Head of caudate nucleus (tissue), 42 donors: Measurements from ENCODE around the gene QRICH1.

ENCODE experiments used
- DNase-seq, 42 donors: peaks; one replicate each; pipeline versions ENCODE4 v3.0.0 to v3.0.0-alpha.2; 2020 to 2021; ENCODE audit warnings: mixed read lengths in 7 of 42
- intact Hi-C: fragments of 100-400 bp; cut with DNase I; formaldehyde crosslinking; loops from one replicate; pipeline ENCODE4 v1.15.0; 2022

Gene QRICH1

DNA sequence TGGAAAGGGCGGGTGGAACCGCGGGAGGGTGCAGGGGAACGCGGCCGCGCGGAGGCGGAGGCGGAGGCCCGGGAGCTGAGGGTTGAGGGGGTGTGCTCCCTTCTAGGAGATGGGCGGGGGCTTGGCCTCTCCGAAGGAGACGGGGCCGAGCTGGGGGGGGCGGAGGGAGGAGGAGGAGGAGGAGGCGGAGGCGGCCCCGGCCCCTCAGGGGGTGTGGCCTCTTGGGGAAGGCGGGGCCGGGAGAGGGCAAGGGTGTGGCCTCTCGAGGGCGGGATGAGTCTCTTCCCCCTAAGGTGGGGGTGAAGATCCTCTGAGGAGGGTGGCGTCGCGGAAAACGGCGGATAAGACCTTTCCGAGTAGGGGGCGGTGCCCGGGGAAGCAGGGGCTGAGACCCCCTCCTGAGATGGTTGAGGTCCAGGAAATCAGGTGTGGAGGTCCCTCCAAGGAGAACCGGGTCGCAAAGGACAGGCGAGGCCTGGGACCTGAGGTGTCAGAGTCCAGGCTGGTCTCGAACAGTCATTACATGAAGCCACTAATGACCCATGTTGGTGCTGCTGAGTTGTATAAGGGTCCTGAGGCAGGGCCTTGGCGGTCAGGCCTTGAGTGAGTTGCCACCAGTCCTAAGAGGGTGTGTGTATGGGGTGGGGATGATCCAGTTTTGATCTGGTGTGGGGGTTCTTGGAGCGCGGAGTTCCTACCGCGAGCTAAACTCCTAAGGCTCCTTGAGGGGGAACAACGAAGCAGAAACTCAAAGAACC lies 85.9 kb downstream of the QRICH1 start:
- intact Hi-C loops = no loop called here
- DNase-seq = peak; percentile 43 to 92 (median 83)

DNA sequence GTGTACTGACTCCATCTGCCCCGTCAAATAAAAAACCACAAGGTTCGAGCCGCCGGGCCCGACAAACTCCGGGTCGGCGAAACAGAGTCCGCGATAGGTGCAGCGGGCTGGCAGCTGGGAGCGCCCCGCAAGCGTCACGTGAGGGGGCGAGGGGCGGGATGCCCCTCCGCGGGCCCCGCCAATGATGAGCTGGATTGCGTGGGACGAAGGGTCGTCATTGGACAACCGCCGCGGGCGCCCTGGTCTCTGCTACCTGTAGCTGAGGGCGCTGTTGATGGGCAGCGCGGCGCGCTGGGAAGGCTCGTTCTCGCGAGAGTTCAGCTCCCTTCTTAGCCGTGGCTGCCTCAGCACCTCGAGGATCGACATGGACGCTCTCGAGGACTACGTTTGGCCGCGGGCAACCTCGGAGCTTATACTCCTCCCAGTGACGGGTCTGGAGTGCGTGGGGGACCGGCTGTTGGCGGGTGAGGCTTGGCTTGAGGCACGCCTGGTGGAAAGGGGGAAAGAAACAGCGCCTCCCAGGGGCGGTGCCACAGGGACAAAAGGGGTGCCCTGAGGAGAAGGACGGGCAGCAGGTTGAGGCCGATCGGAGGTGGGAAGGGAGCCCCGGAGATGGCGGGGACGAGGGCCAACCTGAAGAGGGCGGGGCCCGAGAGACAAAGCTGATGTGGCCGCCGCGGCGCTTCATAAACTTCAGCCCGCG lies 86.7 kb downstream of the QRICH1 start, which contains the start of gene WDR6:
TSS of gene WDR6 (plus strand) at position 324 of the 703 bp plus-strand sequence. CDS start at position 365, 41 bp downstream.
- peak; percentile 86 to 98 (median 94) for DNase-seq
- intact Hi-C loops = no loop called here

DNA sequence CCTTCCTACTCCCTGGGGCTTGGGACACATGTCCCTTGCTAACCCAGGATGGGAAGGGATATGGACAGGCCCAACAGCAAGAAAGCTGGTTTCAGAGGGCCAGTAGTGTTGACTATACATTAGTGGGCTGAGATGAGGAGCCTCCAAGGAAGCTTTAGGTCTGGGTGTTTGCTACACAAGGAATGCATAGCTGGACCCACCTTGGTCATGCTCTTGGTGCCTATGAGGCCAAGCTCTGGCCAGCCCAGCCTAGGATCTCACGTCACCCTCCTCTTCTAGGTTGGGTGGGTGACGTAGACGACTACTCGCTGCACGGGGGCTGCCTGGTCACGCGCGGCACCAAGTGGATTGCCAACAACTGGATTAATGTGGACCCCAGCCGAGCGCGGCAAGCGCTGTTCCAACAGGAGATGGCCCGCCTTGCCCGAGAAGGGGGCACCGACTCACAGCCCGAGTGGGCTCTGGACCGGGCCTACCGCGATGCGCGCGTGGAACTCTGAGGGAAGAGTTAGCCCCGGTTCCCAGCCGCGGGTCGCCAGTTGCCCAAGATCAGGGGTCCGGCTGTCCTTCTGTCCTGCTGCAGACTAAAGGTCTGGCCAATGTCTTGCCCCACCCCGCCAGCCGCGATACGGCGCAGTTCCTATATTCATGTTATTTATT lies 87.3 kb downstream of the QRICH1 start:
- DNase-seq = peak in 18 of 42 donors; percentile 28 to 66 (median 42)
- intact Hi-C loops = no loop called here

DNA sequence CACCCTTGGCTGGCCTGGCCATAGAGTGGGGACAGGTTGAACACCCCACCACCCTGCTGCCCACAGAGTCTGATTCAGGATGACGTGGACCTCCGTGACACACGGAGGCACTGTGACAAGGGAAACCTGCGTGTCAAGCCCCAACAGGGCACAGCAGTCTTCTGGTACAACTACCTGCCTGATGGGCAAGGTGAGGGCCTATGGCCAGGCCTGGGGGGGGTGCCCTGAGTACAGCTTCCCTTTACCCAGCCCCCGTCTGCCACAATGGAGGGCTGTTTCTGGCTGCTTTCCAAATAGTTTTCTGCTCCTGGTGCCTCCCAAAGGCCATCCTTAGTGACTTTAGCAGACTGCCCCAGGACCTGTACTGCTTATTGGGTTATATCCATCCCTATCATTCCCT lies 87.9 kb downstream of the QRICH1 start:
- no peak for DNase-seq
- intact Hi-C loops = no loop called here

DNA sequence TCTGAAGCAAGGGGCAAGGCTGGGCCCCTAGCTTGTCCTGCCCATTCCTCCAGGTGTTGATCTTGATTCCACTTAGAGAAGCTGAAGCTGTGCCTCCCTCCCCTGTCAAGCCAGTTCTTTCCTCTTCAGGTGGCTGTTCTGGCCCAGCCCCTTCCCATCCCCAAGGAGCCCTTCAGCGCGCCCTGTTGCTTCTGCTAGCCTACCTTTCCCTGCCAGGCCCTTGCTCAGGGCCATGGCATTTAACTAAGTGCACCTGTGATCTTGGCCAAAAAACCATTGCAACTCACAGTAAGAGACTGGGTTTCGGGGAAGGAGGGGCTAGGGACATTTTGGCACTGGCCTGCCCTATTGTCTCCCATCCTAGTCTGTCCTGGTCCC lies 88.6 kb downstream of the QRICH1 start:
- intact Hi-C loops = no loop called here
- DNase-seq = no peak

DNA sequence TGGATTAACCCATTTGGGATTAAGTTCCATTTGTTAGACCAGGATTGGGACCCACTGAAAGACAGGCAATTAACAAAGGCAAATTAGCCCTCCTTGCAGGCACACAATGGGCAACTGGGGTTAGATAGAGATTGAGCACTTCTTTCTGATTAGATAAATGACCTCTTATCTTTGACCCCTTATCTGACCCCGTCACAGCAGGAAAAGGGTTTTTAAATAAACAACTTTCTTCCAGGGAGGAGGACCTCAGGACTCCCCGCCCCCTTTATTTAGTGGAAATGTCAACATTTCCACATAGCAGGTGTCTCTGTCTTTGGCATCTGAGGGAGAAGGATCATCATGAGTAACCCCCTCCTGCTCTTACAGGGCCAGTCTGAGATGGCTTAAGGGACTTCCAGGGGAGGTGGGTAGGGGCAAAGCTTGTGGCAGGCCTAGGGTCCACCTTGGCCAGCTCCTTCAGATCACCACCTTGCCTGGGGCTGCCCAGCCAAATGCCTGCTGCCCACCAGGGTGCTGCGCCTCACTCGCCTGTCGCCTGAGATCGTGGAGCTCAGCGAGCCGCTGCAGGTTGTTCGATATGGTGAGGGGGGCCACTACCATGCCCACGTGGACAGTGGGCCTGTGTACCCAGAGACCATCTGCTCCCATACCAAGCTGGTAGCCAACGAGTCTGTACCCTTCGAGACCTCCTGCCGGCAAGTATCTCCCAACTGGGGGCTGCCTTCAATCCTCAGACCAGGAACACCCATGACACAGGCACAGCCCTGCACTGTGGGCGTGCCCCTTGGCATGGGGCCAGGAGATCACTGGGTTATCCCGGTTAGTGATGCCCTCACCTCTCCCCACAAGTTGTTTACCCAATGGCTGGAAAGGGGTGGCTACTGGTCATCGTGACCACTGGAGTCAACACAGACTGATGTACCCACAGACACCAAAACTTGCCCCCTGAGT lies 89.2 kb downstream of the QRICH1 start:
- DNase-seq = peak in 6 of 42 donors; percentile 42 to 66 (median 57)
- intact Hi-C loops = no loop called here

DNA sequence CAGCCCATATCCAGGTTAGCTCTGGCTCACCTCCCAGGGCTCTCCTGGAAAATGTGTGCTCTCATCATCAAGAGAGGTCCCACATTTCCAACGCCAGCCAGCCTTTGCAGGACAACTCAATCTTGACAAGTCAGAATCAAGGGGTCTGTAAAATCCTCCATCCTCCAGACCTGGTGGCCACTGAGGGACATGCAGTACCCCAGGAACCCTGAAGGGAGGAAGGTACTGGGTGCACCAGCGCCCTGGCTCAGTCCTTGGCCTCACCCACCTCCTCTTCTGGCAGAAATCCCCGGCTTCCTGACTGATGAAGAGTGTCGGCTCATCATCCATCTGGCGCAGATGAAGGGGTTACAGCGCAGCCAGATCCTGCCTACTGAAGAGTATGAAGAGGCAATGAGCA lies 92.7 kb downstream of the QRICH1 start:
- intact Hi-C loops = no loop called here
- no peak for DNase-seq

DNA sequence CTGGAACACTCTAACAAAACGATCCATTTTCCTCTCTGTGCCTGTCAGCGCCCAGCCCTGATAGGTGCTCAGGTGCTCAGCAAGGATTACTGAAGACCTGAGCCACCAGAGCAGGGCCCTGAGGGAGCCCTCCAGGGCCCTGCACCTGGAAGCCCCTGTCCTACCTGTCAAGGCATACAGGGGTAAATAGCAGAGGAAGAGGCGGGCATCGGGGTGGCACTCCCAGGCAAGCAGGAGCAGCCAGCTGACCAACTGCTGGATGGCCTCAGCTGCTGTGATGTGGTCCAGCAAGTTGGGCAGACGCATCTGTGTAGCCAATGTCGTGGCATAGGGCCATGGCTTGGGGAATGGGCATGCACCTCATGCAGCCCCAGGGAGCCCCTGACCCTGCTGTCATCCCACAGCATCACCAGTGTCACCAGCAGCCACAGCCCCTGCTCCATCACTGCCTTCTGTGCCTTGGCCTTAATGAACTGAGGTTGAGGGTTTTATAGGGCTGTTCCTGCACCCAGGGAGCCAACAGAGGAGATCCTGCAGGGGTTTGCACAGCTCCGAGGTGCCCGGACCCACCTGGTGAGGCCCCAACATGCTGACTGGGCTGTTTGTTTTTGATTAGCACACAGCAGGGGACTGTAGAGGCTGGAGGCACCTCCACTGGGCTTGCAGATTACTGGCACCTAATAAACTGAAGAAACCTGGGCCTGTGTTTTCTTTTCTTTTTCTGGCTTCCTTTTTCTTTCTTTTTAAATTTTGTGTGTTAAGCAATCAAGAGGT lies 94.6 kb downstream of the QRICH1 start:
- DNase-seq = no peak
- intact Hi-C loops = no loop called here

DNA sequence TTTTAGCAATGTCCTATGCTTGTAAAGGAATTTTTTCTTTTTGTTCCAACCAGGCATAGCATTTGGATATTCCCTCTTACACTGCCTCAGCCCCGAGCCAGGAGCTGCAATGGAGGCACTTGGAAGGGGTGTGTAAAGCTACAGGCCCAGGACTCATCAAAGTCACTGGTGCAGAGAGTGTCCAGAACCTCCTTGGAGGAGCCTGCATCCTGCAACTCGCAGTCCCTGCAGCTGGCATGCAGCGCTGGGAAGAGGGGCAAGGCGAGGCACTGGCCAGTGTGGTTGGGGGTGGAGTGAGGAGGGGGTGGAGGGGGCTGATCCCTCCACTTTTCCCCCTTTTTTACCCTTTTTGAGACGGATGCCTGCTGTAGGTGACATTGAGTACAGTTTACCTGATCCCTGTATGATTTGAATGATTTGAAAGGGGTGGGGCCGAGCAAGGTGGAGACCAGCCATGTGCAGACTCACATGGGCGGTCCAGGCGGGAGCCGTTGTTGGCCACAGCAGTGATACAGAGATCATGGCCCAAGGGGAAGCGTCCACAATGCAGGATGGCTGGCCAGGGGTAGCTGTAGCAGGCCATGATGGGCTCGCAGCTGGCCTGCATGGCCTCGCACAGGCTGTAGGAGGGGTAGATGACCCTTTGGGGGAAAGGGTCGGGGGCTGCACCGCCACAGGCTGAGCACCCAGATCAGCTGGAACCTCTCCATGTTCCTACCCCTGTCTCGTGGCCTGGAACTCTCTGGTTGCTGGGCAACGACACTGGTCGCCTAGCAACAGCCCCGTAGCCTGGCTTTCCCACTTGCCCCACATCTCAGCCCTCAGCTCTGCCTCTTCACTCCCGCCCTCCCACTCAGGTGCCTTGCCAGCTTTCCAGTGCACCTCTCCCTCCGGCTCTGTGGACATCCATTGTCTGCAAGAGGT lies 95.9 kb downstream of the QRICH1 start:
- DNase-seq = peak; percentile 58 to 91 (median 78)
- intact Hi-C loops = no loop called here

DNA sequence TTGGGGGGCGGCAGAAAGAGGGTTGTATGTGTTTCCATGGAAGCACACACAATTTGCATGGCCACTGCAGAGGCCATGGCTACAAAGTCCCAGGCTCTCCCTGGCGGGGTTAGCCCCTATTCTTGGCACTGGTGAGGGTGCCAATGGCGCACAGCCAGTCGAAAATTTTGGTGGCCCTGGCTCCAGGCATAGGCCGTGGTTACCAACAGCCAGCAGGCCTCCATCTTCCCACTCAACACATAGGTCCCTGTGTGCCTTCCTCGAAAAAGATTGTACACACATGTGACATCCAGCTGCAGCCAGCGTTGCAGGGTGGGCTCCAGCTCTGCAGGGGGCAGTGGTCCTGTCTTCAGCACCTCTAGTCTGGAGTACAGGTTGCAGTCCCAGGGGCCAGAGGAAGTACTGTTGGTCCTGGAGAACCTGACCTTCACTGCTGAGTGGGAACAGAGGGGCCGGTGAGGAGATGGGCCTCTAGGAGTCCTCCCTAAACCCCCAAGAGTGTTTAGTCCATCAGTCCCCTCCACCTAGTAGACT lies 96.7 kb downstream of the QRICH1 start:
- intact Hi-C loops = no loop called here
- no peak for DNase-seq

DNA sequence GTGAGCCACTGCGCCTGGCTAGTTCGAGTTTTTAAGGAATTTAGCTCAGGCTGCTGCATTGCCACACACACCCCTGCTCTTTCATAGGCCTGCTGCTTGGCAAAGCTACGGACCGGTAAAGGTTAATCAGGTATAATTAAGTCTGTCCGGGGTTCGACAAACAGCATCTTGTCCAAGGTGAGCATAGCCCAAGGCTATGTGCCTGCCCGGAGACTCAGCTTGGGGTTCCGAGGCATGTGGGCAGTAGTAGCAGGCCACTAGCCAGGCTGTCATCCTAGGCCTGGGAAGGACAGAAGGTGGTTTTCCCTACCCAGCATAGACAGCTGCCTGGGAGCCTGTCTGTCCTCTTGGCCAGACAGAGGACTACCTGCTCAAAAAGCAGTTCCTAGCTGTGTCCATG lies 97.2 kb downstream of the QRICH1 start:
- intact Hi-C loops = no loop called here
- DNase-seq = no peak

DNA sequence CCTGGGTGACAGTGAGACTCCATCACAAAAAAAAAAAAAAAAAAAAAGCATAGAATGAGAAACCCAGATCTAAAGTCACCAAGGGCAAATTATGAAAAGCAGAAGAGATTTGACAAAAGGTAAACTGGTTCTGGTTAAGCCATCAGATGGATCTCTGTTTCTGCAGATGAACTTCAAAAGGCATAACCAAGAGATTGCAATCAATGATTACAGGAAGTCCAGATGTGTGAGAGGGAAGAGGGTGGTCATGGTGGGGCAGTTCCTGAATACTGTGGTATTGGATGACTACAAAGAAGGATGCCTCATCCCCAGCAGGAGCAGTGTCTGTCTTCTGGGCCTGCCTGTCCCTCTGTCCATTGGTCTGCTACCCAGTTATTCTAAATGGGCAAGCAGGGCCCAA lies 100.0 kb downstream of the QRICH1 start:
- intact Hi-C loops = no loop called here
- DNase-seq = no peak

DNA sequence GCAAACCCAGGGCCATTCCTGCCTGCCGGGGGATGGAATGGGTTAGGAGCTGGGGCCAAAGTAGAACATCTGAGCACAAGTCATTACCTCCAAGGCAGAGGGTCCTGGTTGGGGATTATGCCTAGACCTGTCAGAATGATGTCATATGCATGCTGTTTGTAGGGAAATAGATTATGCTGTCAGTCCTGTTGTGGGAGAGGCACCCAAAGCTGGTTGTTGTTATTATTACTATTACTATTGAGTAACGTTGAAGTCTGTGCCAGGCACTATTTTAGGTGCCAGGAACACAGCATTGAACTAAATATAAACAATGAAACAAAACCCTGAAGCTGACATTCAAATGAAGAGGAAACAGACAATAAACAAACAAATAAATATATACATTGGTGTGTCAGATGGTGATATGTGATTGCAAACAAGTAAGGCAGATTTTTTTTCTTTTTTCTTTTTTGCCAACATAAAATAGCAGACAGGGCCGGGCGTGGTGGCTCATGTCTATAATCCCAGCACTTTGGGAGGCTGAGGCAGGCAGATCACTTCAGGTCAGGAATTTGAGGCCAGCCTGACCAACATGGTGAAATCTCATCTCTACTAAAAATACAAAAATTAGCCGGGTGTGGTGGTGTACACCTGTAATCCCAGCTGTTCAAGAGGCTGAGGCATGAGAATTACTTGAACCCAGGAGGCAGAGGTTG lies 101.9 kb downstream of the QRICH1 start:
- intact Hi-C loops = no loop called here
- no peak for DNase-seq

DNA sequence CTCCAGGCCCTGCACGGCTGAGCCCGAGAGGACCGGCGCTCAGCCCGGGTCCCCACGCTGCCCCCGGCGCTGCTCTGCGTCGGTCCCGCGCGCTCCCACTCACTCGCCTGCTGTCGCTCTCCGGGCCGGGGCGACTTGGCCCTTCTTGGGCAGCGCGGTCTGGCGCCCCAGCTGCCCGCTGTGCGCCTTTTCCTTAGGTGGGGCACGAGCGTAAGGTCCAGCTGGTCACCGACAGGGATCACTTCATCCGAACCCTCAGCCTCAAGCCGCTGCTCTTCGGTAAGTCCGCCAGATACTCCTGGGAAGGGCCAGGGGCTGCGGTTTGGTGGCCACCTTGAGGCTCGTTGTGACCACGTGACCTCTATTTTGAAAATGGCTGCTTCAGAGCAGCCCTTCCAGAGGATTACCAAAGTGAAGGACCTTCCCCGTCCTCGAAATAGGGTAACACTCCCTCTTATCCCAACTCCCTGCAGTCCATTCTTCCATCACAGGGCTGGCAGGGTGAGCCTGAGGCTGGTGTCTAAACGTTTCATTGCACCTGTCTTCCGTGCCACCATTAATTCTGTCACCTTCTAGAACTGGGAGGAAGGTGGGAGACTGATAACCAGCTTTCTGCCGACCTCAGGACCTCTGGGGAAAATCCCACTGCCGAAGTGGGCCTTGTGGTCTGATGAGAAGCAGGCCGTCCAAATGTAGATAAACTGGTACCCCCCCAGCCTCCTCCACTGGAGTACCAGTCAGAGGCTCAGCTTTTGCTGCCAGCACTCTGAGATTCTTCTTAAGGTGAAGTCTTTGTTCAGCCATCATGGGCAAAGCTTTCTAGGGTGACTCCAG lies 103.0 kb downstream of the QRICH1 start:
- peak in 21 of 42 donors; percentile 23 to 78 (median 53) for DNase-seq
- intact Hi-C loops = no loop called here
